Measurements from ENCODE around the gene KRTCAP2. TPM values are rescaled to one million over a fixed set of nuclear protein-coding genes. Genes with fewer than 3 reads are reported as not detected.

Gene KRTCAP2
- polyA plus RNA-seq, 1 of the 3 experiments (the other 2 are of a cell fraction) = 238 TPM

GRCh38 chr1:155126556-155127104, 46.5 kb downstream of the KRTCAP2 start:
- Histone ChIP-seq H3K4me2 (peak overlapping the region; percentile 98), H3K36me3 (replicated peaks in 1 of 2; ENCODE audit: control insufficient read depth in 1 of 2, insufficient read depth in 2 of 2, low read length in 1 of 2) (peaks cover 0 to 3% of the 10 kb centered on the region in 2 experiments), H3K27me3 (ENCODE audit: insufficient read depth) (no peaks in the 10 kb centered on the region; the same call in 1 of the 2 replicates), H3K4me1 (ENCODE audit: control insufficient read depth in 1 of 2, insufficient read depth in 2 of 2, low read depth in 1 of 2, low read length in 1 of 2) (peaks cover 19 to 45% of the 10 kb centered on the region in 2 experiments), H3K4me3 (ENCODE audit: low read depth in 2 of 2, low read length in 1 of 2) (peak overlapping the region; percentile 63 to 67; a peak in 2 of 4 replicates), H3F3A (replicated peaks; ENCODE audit: insufficient read depth) (peaks cover 7% of the 10 kb centered on the region), H4K20me1 (ENCODE audit: insufficient read depth) (no peaks in the 10 kb centered on the region), H3K9me3 (no peaks in the 10 kb centered on the region), H3K9ac (no peak overlapping the region), H2AFZ (ENCODE audit: low read depth) (no peak overlapping the region; the same call in 1 of the 2 replicates), H3K79me2 (ENCODE audit: insufficient read depth) (no peaks in the 10 kb centered on the region), H3K27ac (ENCODE audit: low read depth in 2 of 2, low read length in 1 of 2) (no peak overlapping the region), H3K9me2 (no peaks in the 10 kb centered on the region)
- peak; percentile 56 for DNase-seq
- WGBS (ENCODE audit: low lambda C conversion rate) = 57% methylated on average over 25 of the region's 32 CpGs
- POLR2A ChIA-PET = no interaction called here
- CTCF ChIA-PET = interaction anchor here (0.8 to 9.7 kb wide), 6 partner anchors 32 to 50 kb away, joined by 3 to 67 read pairs (median 6); partner anchors contain the start of gene KRTCAP2
- TF ChIP-seq IRF3 (IDR thresholded peaks at IDR 0.05; ENCODE audit: low read depth, low read length) (no peak), NFIC (IDR thresholded peaks at IDR 0.05; ENCODE audit: borderline replicate concordance) (no peak), RCOR1 (IDR thresholded peaks at IDR 0.05; ENCODE audit: low read length) (no peak), MAX (IDR thresholded peaks at IDR 0.05; ENCODE audit: low read depth) (no peak), SIN3A (IDR thresholded peaks at IDR 0.05; ENCODE audit: borderline replicate concordance, low read depth, low read length) (no peak), CHD2 (IDR thresholded peaks at IDR 0.05; ENCODE audit: low read length, partially characterized antibody) (no peak), CTCF (IDR thresholded peaks at IDR 0.05) (no peak), ELF1 (IDR thresholded peaks at IDR 0.05) (no peak), GABPA (IDR thresholded peaks at IDR 0.05; ENCODE audit: low read depth) (no peak), SMC3 (IDR thresholded peaks at IDR 0.05; ENCODE audit: low read depth, low read length) (no peak), TAF1 (IDR thresholded peaks at IDR 0.05; ENCODE audit: borderline replicate concordance, low read depth, low read length) (no peak), RAD21 (IDR thresholded peaks at IDR 0.05; ENCODE audit: low read length) (no peak), JUND (IDR thresholded peaks at IDR 0.05) (no peak), TEAD4 (IDR thresholded peaks at IDR 0.05; ENCODE audit: borderline replicate concordance, insufficient read depth) (no peak), MEF2A (IDR thresholded peaks at IDR 0.05; ENCODE audit: borderline replicate concordance, low read depth) (no peak), PBX3 (IDR thresholded peaks at IDR 0.05) (no peak), ZBTB33 (IDR thresholded peaks at IDR 0.05; ENCODE audit: borderline replicate concordance, low read depth) (no peak), TCF12 (IDR thresholded peaks at IDR 0.05) (no peak), GATA2 (CRISPR knock-in tag; IDR thresholded peaks at IDR 0.05) (no peak), YY1 (IDR thresholded peaks at IDR 0.05; ENCODE audit: low read depth) (no peak)
